Kidney (tissue), 14 donors: ENCODE data around the gene ERICH3. TPM values are rescaled to one million over a fixed set of nuclear protein-coding genes. Genes with fewer than 3 reads are reported as not detected.

Experiments
- DNase-seq, 5 donors: peaks; one replicate each; pipeline ENCODE4 v3.0.0-alpha.2; 2013 to 2020
- FAIRE-seq: peaks from 2 replicates; lab custom pipeline; 2012; peaks lifted over from hg19 to GRCh38; lab: Jason Lieb, UNC
- H3K27ac ChIP-seq, 2 donors: one replicate each; pipeline ENCODE4 v1.7.0; 2013; ENCODE audit warnings: low read depth in 2 of 2, low read length in 2 of 2, inconsistent platforms in 1 of 2
- H3K27me3 ChIP-seq: one replicate; pipeline ENCODE4 v1.7.1; 2013; ENCODE audit warnings: low read length, inconsistent platforms; ENCODE audit not compliant: control insufficient read depth, insufficient read depth
- H3K36me3 ChIP-seq, 3 donors: one replicate each; pipeline versions ENCODE4 v1.7.0 to v1.7.1; 2013; ENCODE audit warnings: low read length in 3 of 3, control low read depth in 1 of 3, inconsistent platforms in 1 of 3; ENCODE audit not compliant: insufficient read depth in 3 of 3, control insufficient read depth in 2 of 3
- H3K4me1 ChIP-seq, 3 donors: one replicate each; pipeline versions ENCODE4 v1.7.0 to v1.7.1; 2013; ENCODE audit warnings: low read length in 3 of 3, inconsistent platforms in 1 of 3, low read depth in 1 of 3; ENCODE audit not compliant: control insufficient read depth in 2 of 3, insufficient read depth in 2 of 3
- H3K4me3 ChIP-seq, 3 donors: one replicate each; pipeline versions ENCODE4 v1.7.0 to v1.8.1; 2013; ENCODE audit warnings: low read length in 3 of 3, control low read depth in 1 of 3, inconsistent platforms in 1 of 3
- H3K9ac ChIP-seq, 3 donors: one replicate each; pipeline versions ENCODE4 v1.7.0 to v1.7.1; 2013; ENCODE audit warnings: low read length in 3 of 3, control low read depth in 1 of 3, inconsistent platforms in 1 of 3
- H3K9me3 ChIP-seq, 3 donors: one replicate each; pipeline versions ENCODE4 v1.7.0 to v1.7.1; 2013; ENCODE audit warnings: low read length in 3 of 3, control low read depth in 1 of 3, inconsistent platforms in 1 of 3; ENCODE audit not compliant: control insufficient read depth in 2 of 3, insufficient read depth in 1 of 3
- intact Hi-C: fragments of 100-400 bp; cut with DNase I; formaldehyde crosslinking; loops from one replicate; pipeline ENCODE4 v1.11.1; 2022
- polyA plus RNA-seq: library from polyadenylated mRNA; stranded (reverse); fragments of 350-450 nt; fragmentation: Illumina TruSeq; extraction: RNeasy Lipid Tissue Mini Kit (QIAGEN cat#74804); gene quantifications from one replicate; pipeline ENCODE4 v1.2.3, GENCODE V29; 2014; ENCODE audit warnings: low read depth, low replicate concordance; ENCODE audit not compliant: insufficient read depth
- total RNA-seq: library from RNA; stranded (reverse); fragmentation: NEBNext Ultra II Directional; extraction: Animal tissue kit (Norgen Biotek cat#: 25700); gene quantifications from one replicate; pipeline ENCODE4 v1.2.1, GENCODE V29; 2021
- TF ChIP-seq, protein P1 (sequence below): IDR thresholded peaks from 3 replicates; pipeline ENCODE4 v1.5.1; 2012; ENCODE audit warnings: mild to moderate bottlenecking, moderate library complexity, borderline replicate concordance; ENCODE audit not compliant: insufficient read depth; ENCODE audit errors: extremely low read depth
- donor health status: control.
- donor health status: control.
- donor health status: control.
- donor health status: control.
- donor health status: control.
- donor health status: DM: yes; HTN: yes; CAD: no.
- donor health status: Normal renal cell carcinoma (clear cell type).

Gene ERICH3
- total and polyA plus RNA-seq, 2 donors from 2014 or later, result 0.50 TPM; not detected in 1

DNA sequence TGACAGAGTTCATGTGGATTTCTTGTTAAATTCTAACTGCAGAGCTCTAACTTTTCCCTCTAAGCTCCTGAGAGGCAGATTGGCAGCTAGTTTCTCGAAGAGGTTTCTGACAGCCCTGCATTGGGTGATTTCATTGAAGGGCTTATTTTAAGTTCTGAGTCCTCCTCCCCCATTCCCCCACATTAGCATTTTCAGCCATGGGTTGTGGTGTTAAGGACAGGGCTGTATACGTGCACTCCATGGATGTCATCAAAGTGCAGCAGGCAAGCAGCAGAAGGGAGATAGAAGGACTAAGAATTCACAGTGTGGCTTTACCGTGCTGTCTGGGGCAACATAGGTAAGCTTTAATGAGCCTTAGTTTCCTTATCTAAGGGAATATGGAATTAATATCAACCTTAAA, 40.3 kb upstream of the ERICH3 start:
- DNase-seq, result no peak
- no peak overlapping the region for H3K9ac ChIP-seq
- intact Hi-C loops, result no loop called here
- H3K27me3 ChIP-seq, result no peaks in the 10 kb centered on the region
- no peaks in the 10 kb centered on the region for H3K4me1 ChIP-seq
- no peaks in the 10 kb centered on the region for H3K9me3 ChIP-seq
- FAIRE-seq, result no peak
- H3K4me3 ChIP-seq, result no peak overlapping the region
- no peak overlapping the region for H3K27ac ChIP-seq
- TF ChIP-seq, protein P1, sequence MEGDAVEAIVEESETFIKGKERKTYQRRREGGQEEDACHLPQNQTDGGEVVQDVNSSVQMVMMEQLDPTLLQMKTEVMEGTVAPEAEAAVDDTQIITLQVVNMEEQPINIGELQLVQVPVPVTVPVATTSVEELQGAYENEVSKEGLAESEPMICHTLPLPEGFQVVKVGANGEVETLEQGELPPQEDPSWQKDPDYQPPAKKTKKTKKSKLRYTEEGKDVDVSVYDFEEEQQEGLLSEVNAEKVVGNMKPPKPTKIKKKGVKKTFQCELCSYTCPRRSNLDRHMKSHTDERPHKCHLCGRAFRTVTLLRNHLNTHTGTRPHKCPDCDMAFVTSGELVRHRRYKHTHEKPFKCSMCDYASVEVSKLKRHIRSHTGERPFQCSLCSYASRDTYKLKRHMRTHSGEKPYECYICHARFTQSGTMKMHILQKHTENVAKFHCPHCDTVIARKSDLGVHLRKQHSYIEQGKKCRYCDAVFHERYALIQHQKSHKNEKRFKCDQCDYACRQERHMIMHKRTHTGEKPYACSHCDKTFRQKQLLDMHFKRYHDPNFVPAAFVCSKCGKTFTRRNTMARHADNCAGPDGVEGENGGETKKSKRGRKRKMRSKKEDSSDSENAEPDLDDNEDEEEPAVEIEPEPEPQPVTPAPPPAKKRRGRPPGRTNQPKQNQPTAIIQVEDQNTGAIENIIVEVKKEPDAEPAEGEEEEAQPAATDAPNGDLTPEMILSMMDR, result no peak
- H3K36me3 ChIP-seq, result peaks cover 2 to 71% (median 42%) of the 10 kb centered on the region in 3 donors

DNA sequence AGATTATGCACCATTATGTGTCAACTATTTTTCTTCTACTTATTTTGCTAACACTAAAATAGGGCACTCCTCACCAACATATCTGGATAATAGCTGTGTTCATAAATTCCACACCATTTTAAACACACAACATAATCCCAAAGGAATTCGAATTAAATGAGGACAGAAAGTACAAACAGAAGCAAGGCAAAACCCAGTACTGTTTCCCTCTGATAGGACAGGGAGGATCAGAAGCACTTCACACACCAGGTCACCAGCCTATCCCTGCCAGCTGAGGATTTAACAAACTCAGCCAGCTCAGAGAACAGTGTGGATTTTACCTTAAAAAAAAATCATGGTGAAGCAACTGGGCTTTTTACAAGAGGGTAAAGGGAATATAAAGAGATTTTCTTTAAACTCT, 39.3 kb upstream of the ERICH3 start:
- Histone ChIP-seq H3K27ac (no peak overlapping the region), H3K4me1 (no peaks in the 10 kb centered on the region), H3K9ac (no peak overlapping the region), H3K36me3 (peaks cover 0 to 67% (median 44%) of the 10 kb centered on the region in 3 donors), H3K4me3 (no peak overlapping the region), H3K27me3 (no peaks in the 10 kb centered on the region), H3K9me3 (no peaks in the 10 kb centered on the region)
- FAIRE-seq (no peak), DNase-seq (no peak)
- TF ChIP-seq, protein P1, result no peak
- intact Hi-C loops, result no loop called here

DNA sequence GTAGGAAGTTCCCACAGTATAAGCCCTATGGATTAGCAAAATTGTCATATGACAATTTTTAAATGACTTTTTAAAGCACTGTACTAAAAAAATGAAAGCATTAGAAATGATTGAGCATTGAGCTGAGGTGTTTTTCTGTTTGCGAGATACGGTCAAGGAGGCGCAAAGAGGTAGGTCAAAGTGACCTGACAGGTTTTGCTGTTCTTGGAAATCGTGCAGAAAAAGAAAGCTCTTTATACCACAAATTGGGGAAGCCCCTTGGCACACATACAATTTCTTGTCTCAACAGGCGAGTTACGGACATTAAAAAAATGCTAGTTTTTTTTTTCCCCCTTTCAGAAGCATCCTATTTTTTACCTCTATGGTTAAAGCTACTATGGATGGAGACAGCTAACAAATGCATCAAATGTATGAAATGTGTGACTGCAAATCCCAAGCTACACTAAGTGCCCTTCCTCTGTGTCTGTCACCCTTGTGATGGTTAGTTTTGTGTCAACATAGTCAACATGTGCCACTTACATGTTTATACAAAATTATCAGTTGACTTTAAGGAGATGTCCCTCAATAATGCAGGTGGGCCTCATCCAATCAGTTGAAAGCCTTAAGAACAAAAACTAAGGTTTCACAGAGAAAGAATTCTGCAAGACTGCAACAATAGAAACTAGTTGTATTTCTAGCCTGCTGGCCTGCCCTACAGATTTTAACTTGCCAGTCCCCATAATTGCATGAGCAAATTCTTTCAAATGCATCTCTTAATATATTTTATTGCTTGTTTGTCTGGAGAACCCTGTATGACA, 30.0 kb upstream of the ERICH3 start:
- TF ChIP-seq, protein P1, result no peak
- no peak for FAIRE-seq
- no peak overlapping the region for H3K27ac ChIP-seq
- no peaks in the 10 kb centered on the region for H3K27me3 ChIP-seq
- H3K4me3 ChIP-seq, result no peak overlapping the region
- no peaks in the 10 kb centered on the region for H3K9me3 ChIP-seq
- H3K36me3 ChIP-seq, result peaks cover 5 to 52% (median 30%) of the 10 kb centered on the region in 3 donors
- H3K4me1 ChIP-seq, result no peaks in the 10 kb centered on the region
- intact Hi-C loops, result no loop called here
- H3K9ac ChIP-seq, result no peak overlapping the region
- DNase-seq, result no peak
